Thyroid gland (tissue), 4 donors: Measurements from ENCODE around the gene SLC6A7.

Experiments used
- POLR2A ChIP-seq, 2 donors: fragments of 450-650 bp; IDR thresholded peaks; one replicate each; pipeline ENCODE4 v1.6.1; 2017; ENCODE audit warnings: antibody characterized with exemption in 2 of 2, mild to moderate bottlenecking in 2 of 2, moderate library complexity in 1 of 2
- TF ChIP-seq, protein P1 (sequence below), 6 experiments: fragments of 200-600 bp in 3 of 6; fragments of 450-650 bp in 3 of 6; sonication (generic) in 3 of 6; IDR thresholded peaks; one replicate each; pipeline ENCODE4 v1.5.1; 2016 to 2019; ENCODE audit warnings: antibody characterized with exemption in 6 of 6, mild to moderate bottlenecking in 2 of 6, inconsistent platforms in 1 of 6, moderate library complexity in 1 of 6

- TF ChIP-seq, protein P1, sequence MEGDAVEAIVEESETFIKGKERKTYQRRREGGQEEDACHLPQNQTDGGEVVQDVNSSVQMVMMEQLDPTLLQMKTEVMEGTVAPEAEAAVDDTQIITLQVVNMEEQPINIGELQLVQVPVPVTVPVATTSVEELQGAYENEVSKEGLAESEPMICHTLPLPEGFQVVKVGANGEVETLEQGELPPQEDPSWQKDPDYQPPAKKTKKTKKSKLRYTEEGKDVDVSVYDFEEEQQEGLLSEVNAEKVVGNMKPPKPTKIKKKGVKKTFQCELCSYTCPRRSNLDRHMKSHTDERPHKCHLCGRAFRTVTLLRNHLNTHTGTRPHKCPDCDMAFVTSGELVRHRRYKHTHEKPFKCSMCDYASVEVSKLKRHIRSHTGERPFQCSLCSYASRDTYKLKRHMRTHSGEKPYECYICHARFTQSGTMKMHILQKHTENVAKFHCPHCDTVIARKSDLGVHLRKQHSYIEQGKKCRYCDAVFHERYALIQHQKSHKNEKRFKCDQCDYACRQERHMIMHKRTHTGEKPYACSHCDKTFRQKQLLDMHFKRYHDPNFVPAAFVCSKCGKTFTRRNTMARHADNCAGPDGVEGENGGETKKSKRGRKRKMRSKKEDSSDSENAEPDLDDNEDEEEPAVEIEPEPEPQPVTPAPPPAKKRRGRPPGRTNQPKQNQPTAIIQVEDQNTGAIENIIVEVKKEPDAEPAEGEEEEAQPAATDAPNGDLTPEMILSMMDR (IDR thresholded peaks at IDR 0.05) = no peak
- no peak for TF ChIP-seq POLR2A (IDR thresholded peaks at IDR 0.05)
These were observed 37.9 kb downstream of the SLC6A7 start for GRCh38 chr5:150227606-150228273.
